ENCODE data around the gene FAM13B. TPM values are rescaled to one million over a fixed set of nuclear protein-coding genes. Genes with fewer than 3 reads are reported as not detected.

Gene FAM13B
- total RNA-seq (10 to 100 TPM; 33.1 to 36.7 TPM), total RNA-seq (24.6 to 170 (median 115) reads per million in 172 experiments)
- 20.1 TPM for polyA plus RNA-seq (2013, experiment 1 of 2)
- 25.0 TPM for polyA plus RNA-seq (2013, experiment 2 of 2)

- Mint-ChIP-seq H3K4me1 (ENCODE audit: low read depth) (peaks cover 66% of the 10 kb centered on the region), H3K36me3 (ENCODE audit: low read depth) (peaks cover 29% of the 10 kb centered on the region), H3K27me3 (no peaks in the 10 kb centered on the region), H3K27ac (peak within 1 kb of the TSS; percentile 96), H3K9me3 (no peaks in the 10 kb centered on the region), H3K4me3 (peak within 1 kb of the TSS; percentile 100)
- intact Hi-C loops (cut with DNase I, micrococcal nuclease) = loop anchor here (1.0 to 10.0 kb wide), 6 partner anchors 180 to 1162 kb away; partner anchors contain the start of genes CDC23 (in 1 of the 2), CDC25C (in 1 of the 2), HNRNPA0 (in 1 of the 2) and HSPA9 (in 1 of the 2)
- peaks cover 2% of the 10 kb centered on the region for H3K36me3 ChIP-seq (ENCODE audit: insufficient read depth, low read length)
- H3K4me1 ChIP-seq (ENCODE audit: insufficient read depth, low read length) = peaks cover 44% of the 10 kb centered on the region
- peak within 1 kb of the TSS; percentile 86 for H3K4me3 ChIP-seq (ENCODE audit: low read length)
- POLR2A ChIA-PET = interaction anchor here (0.8 to 1.5 kb wide), 6 partner anchors 9 to 543 kb away, joined by 3 to 5 read pairs (median 3); partner anchors contain the start of genes FAM53C, HNRNPA0 and PKD2L2
- no peaks in the 10 kb centered on the region for H3K27me3 ChIP-seq (ENCODE audit: control insufficient read depth in 1 of 2, insufficient read depth in 2 of 2, low read length in 2 of 2)
- H3K9me3 ChIP-seq (ENCODE audit: control insufficient read depth in 1 of 2, insufficient read depth in 1 of 2, low read length in 2 of 2) = no peaks in the 10 kb centered on the region
- no peak for TF ChIP-seq CTCF (IDR thresholded peaks at IDR 0.05)
- CTCF ChIA-PET = no interaction called here
- H3K27ac ChIP-seq (ENCODE audit: low read depth in 1 of 2, low read length in 2 of 2) = peak within 1 kb of the TSS; percentile 97 to 98
- ATAC-seq (ENCODE audit: poor library complexity) = peak; percentile 77
- DNase-seq = peak; percentile 66 to 90 (median 76)
Measured at GRCh38 chr5:138032572-138033385, at the start of gene FAM13B. Gene FAM13B (minus strand): TSS chr5:138033079. CDS start chr5:138019111, 13,968 bp downstream.

- Mint-ChIP-seq H3K4me1 (ENCODE audit: low read depth) (peaks cover 9% of the 10 kb centered on the region), H3K36me3 (ENCODE audit: low read depth) (no peaks in the 10 kb centered on the region), H3K9me3 (no peaks in the 10 kb centered on the region), H3K27ac (peak overlapping the region; percentile 69), H3K27me3 (no peaks in the 10 kb centered on the region), H3K4me3 (no peak overlapping the region)
- no peak for TF ChIP-seq CTCF (IDR thresholded peaks at IDR 0.05)
- POLR2A ChIA-PET = interaction anchor here (1.3 kb wide), 1 partner anchor 256 kb away, joined by 3 read pairs; the partner anchor contains the start of gene FAM53C
- CTCF ChIA-PET = interaction anchor here (1.1 to 3.1 kb wide), 2 partner anchors 13 to 51 kb away, joined by 4 to 15 read pairs; no protein-coding TSS in a partner anchor
- Histone ChIP-seq H3K4me1 (ENCODE audit: insufficient read depth, low read length) (peaks cover 12% of the 10 kb centered on the region), H3K27ac (ENCODE audit: low read depth in 1 of 2, low read length in 2 of 2) (no peak overlapping the region), H3K9me3 (ENCODE audit: control insufficient read depth in 1 of 2, insufficient read depth in 1 of 2, low read length in 2 of 2) (no peaks in the 10 kb centered on the region), H3K36me3 (ENCODE audit: insufficient read depth, low read length) (no peaks in the 10 kb centered on the region), H3K27me3 (ENCODE audit: control insufficient read depth in 1 of 2, insufficient read depth in 2 of 2, low read length in 2 of 2) (no peaks in the 10 kb centered on the region), H3K4me3 (ENCODE audit: low read length) (no peak overlapping the region)
- no peak for ATAC-seq (ENCODE audit: poor library complexity)
- intact Hi-C loops (cut with DNase I, micrococcal nuclease) = no loop called here
- no peak for DNase-seq
Measured at GRCh38 chr5:138082033-138082432, 49.2 kb upstream of the FAM13B start.

- H3K36me3 Mint-ChIP-seq (ENCODE audit: low read depth) = no peaks in the 10 kb centered on the region
- ATAC-seq (ENCODE audit: poor library complexity) (no peak), DNase-seq (no peak)
- CTCF ChIA-PET = interaction anchor here (0.5 to 3.3 kb wide), 6 partner anchors 10 to 449 kb away, joined by 3 to 30 read pairs (median 6); no protein-coding TSS in a partner anchor
- POLR2A ChIA-PET = interaction anchor here (0.6 to 1.5 kb wide), 2 partner anchors 53 to 55 kb away, joined by 5 read pairs; no protein-coding TSS in a partner anchor
- Histone ChIP-seq H3K27me3 (ENCODE audit: control insufficient read depth in 1 of 2, insufficient read depth in 2 of 2, low read length in 2 of 2) (no peaks in the 10 kb centered on the region), H3K4me1 (ENCODE audit: insufficient read depth, low read length) (peaks cover 12% of the 10 kb centered on the region), H3K36me3 (ENCODE audit: insufficient read depth, low read length) (no peaks in the 10 kb centered on the region), H3K9me3 (ENCODE audit: control insufficient read depth in 1 of 2, insufficient read depth in 1 of 2, low read length in 2 of 2) (no peaks in the 10 kb centered on the region), H3K4me3 (ENCODE audit: low read length) (no peak overlapping the region), H3K27ac (ENCODE audit: low read depth in 1 of 2, low read length in 2 of 2) (no peak overlapping the region)
- no peaks in the 10 kb centered on the region for H3K27me3 Mint-ChIP-seq
- intact Hi-C loops (cut with DNase I, micrococcal nuclease) = no loop called here
- TF ChIP-seq CTCF (IDR thresholded peaks at IDR 0.05) = no peak
- H3K4me1 Mint-ChIP-seq (ENCODE audit: low read depth) = peaks cover 9% of the 10 kb centered on the region
- H3K27ac Mint-ChIP-seq = no peak overlapping the region
- H3K4me3 Mint-ChIP-seq = no peak overlapping the region
- H3K9me3 Mint-ChIP-seq = no peaks in the 10 kb centered on the region
Measured at GRCh38 chr5:138078006-138078643, 45.2 kb upstream of the FAM13B start.
